ENCODE results near the gene RDH16. TPM values are rescaled to one million over a fixed set of nuclear protein-coding genes. Genes with fewer than 3 reads are reported as not detected.

RDH16 gene
- total and polyA plus RNA-seq, 4 donors, result 12.9 to 382 (median 219) TPM

- no peaks in the 10 kb centered on the region for H3K9me3 ChIP-seq (ENCODE audit: control insufficient read depth in 4 of 4, low read length in 3 of 4)
- no peak for TF ChIP-seq EGR1 (IDR thresholded peaks at IDR 0.05; ENCODE audit: low read depth in 2 of 2)
- TF ChIP-seq, protein P1, sequence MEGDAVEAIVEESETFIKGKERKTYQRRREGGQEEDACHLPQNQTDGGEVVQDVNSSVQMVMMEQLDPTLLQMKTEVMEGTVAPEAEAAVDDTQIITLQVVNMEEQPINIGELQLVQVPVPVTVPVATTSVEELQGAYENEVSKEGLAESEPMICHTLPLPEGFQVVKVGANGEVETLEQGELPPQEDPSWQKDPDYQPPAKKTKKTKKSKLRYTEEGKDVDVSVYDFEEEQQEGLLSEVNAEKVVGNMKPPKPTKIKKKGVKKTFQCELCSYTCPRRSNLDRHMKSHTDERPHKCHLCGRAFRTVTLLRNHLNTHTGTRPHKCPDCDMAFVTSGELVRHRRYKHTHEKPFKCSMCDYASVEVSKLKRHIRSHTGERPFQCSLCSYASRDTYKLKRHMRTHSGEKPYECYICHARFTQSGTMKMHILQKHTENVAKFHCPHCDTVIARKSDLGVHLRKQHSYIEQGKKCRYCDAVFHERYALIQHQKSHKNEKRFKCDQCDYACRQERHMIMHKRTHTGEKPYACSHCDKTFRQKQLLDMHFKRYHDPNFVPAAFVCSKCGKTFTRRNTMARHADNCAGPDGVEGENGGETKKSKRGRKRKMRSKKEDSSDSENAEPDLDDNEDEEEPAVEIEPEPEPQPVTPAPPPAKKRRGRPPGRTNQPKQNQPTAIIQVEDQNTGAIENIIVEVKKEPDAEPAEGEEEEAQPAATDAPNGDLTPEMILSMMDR (IDR thresholded peaks at IDR 0.05; ENCODE audit: low read depth, low read length, missing input control), result no peak
- peak; percentile 0 for TF ChIP-seq YY1 (IDR thresholded peaks at IDR 0.05)
- H3K4me3 ChIP-seq (ENCODE audit: low read depth in 1 of 3, low read length in 3 of 3), result no peak overlapping the region
- no peak for DNase-seq (ENCODE audit: low spot score)
- H3K27ac ChIP-seq (ENCODE audit: low read depth in 1 of 2, low read length in 2 of 2), result peak overlapping the region in 1 of 2 donors; percentile 14
- H3K4me1 ChIP-seq (ENCODE audit: control insufficient read depth in 4 of 4, insufficient read depth in 4 of 4, low read length in 3 of 4), result peaks cover 0 to 12% (median 5%) of the 10 kb centered on the region in 4 donors
- peaks cover 15 to 34% (median 30%) of the 10 kb centered on the region in 4 donors for H3K36me3 ChIP-seq (ENCODE audit: control insufficient read depth in 4 of 4, insufficient read depth in 3 of 4, low read depth in 1 of 4, low read length in 3 of 4)
- no peaks in the 10 kb centered on the region for H3K27me3 ChIP-seq (ENCODE audit: control insufficient read depth in 4 of 4, insufficient read depth in 4 of 4, low read length in 3 of 4)
- H3K9ac ChIP-seq (ENCODE audit: low read depth in 1 of 2, low read length in 2 of 2), result no peak overlapping the region
Measured at GRCh38 chr12:56948457-56948777, 9.0 kb downstream of the RDH16 start.

GRCh38 chr12:56947633-56948456 lies 9.6 kb downstream of the RDH16 start:
- WGBS, result 58% methylated on average over 6 of the region's 6 CpGs

More at GRCh38 chr12:56947633-56948456, 9.6 kb downstream of the RDH16 start:
- H3K4me3 ChIP-seq (ENCODE audit: low read depth in 1 of 3, low read length in 3 of 3), result no peak overlapping the region
- peaks cover 0 to 7% (median 2%) of the 10 kb centered on the region in 4 donors for H3K4me1 ChIP-seq (ENCODE audit: control insufficient read depth in 4 of 4, insufficient read depth in 4 of 4, low read length in 3 of 4)
- peak overlapping the region in 1 of 2 donors; percentile 14 for H3K27ac ChIP-seq (ENCODE audit: low read depth in 1 of 2, low read length in 2 of 2)
- H3K36me3 ChIP-seq (ENCODE audit: control insufficient read depth in 4 of 4, insufficient read depth in 3 of 4, low read depth in 1 of 4, low read length in 3 of 4), result peaks cover 9 to 32% (median 29%) of the 10 kb centered on the region in 4 donors
- TF ChIP-seq GABPA (IDR thresholded peaks at IDR 0.05 in 1 of 2, conservative IDR thresholded peaks at IDR 0.05 in 1 of 2), result no peak
- TF ChIP-seq SP1 (IDR thresholded peaks at IDR 0.05), result no peak
- peak in 1 of 2 donors; percentile 23 for TF ChIP-seq RXRA (IDR thresholded peaks at IDR 0.05)
- TF ChIP-seq, protein P1 (IDR thresholded peaks at IDR 0.05; ENCODE audit: low read depth, low read length, missing input control), result peak; percentile 16
- TF ChIP-seq RAD21 (IDR thresholded peaks at IDR 0.05), result peak; percentile 61
- TF ChIP-seq, protein P2, sequence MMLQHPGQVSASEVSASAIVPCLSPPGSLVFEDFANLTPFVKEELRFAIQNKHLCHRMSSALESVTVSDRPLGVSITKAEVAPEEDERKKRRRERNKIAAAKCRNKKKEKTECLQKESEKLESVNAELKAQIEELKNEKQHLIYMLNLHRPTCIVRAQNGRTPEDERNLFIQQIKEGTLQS (IDR thresholded peaks at IDR 0.05), result no peak
- TF ChIP-seq YY1 (IDR thresholded peaks at IDR 0.05), result peak; percentile 32
- no peak for TF ChIP-seq ZBTB33 (IDR thresholded peaks at IDR 0.05)
- TF ChIP-seq HNF4A (conservative IDR thresholded peaks at IDR 0.05), result peak in 1 of 2 donors; percentile 12
- no peak for TF ChIP-seq NR2F2 (IDR thresholded peaks at IDR 0.05)
- no peaks in the 10 kb centered on the region for H3K9me3 ChIP-seq (ENCODE audit: control insufficient read depth in 4 of 4, low read length in 3 of 4)
- H3K9ac ChIP-seq (ENCODE audit: low read depth in 1 of 2, low read length in 2 of 2), result no peak overlapping the region
- no peaks in the 10 kb centered on the region for H3K27me3 ChIP-seq (ENCODE audit: control insufficient read depth in 4 of 4, insufficient read depth in 4 of 4, low read length in 3 of 4)
- peak; percentile 28 for DNase-seq (ENCODE audit: low spot score)
